Adipose tissue (tissue), 3 donors: ENCODE results near the gene RNASEH2A. TPM values are rescaled to one million over a fixed set of nuclear protein-coding genes. Genes with fewer than 3 reads are reported as not detected.
"Not testable (repeated sequence)": the region's sequence is repeated elsewhere in the genome, so short reads cannot be mapped to it uniquely, and the experiment has no call there.

ENCODE experiments used
- H3K27ac ChIP-seq: one replicate; pipeline ENCODE4 v1.5.1; 2013; ENCODE audit warnings: low read depth, low read length
- WGBS, 3 donors: extraction: QIAGEN DNeasy Blood & Tissue Kit; methylation state at CpG; one replicate each; pipeline ENCODE4 v1.1.7; 2013; 5-methylcytosine and 5-hydroxymethylcytosine counted together
- polyA plus RNA-seq, 3 donors: library from polyadenylated mRNA; stranded (reverse); fragments of 200-250 nt; gene quantifications; one replicate each; pipeline ENCODE4 v1.2.3, GENCODE V29; 2013
- donor health status: healthy with polysubstance abuse.
- donor health status: Bipolar disorder and iron deficiency.
- donor health status: healthy.

Gene RNASEH2A
- polyA plus RNA-seq, 3 donors, result 3.3 to 6.4 (median 5.6) TPM

GRCh38 chr19:12802267-12803106, 3.9 kb upstream of the RNASEH2A start:
- no peak overlapping the region for H3K27ac ChIP-seq
- WGBS, 3 donors, result 33 to 48% (median 40%) methylated on average over 22 of the region's 22 CpGs

- 91 to 94% (median 93%) methylated on average over 26 of the region's 26 CpGs for WGBS, 3 donors
- H3K27ac ChIP-seq, result no peak overlapping the region
Measured at GRCh38 chr19:12804051-12804450, 2.3 kb upstream of the RNASEH2A start.

GRCh38 chr19:12815088-12815487, 8.7 kb downstream of the RNASEH2A start:
- WGBS, 3 donors, result 89 to 92% (median 92%) methylated on average over 7 of the region's 7 CpGs
- no peak overlapping the region for H3K27ac ChIP-seq

DNA sequence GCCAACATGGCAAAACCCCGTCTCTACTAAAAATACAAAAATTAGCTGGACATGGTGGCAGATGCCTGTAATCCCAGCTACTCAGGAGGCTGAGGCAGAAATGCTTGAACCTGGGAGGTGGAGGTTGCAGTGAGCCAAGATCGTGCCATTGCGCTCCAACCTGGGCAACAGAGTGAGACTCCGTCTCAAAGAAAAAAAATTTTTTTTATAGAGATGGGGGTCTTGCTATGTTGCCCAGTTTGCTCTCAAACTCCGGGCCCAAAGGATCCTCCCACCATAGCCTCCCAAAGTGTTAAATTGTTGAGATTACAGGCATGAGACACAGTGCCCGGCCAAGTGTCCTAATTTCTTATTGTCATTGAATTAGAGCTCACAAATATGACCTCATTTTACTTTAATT, 10.8 kb downstream of the RNASEH2A start:
- WGBS, 3 donors, result 91 to 97% (median 92%) methylated on average over 6 of the region's 6 CpGs
- H3K27ac ChIP-seq, result not testable (repeated sequence)

- WGBS, 3 donors, result 90 to 94% (median 93%) methylated on average over 11 of the region's 11 CpGs
- not testable (repeated sequence) for H3K27ac ChIP-seq
Measured at GRCh38 chr19:12817810-12818209, 11.4 kb downstream of the RNASEH2A start.

DNA sequence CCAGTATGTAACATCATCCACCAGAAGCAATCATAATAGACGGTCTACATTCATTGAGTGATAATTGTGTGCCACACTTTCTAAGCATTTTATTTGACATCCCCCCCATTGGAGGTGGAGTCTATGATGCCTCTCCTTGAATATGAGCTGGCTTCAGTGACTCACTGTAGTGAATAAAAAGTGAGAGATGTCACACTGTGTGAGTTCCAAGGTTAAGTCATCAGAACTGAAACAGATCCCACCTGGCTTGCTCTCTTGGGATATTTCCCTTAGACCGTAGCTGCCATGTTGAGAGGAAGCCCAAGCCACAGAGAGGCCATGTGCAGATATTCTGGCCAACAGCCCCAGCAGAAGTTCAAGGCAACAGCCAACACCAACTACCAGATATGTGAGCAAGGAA, 15.4 kb downstream of the RNASEH2A start:
- 86 to 93% (median 93%) methylated on average over 2 of the region's 2 CpGs for WGBS, 3 donors
- no peak overlapping the region for H3K27ac ChIP-seq

GRCh38 chr19:12825254-12826131, 19.1 kb downstream of the RNASEH2A start:
- H3K27ac ChIP-seq, result no peak overlapping the region
- 5 to 7% (median 6%) methylated on average over 40 to 46 of the region's 46 CpGs for WGBS, 3 donors

DNA sequence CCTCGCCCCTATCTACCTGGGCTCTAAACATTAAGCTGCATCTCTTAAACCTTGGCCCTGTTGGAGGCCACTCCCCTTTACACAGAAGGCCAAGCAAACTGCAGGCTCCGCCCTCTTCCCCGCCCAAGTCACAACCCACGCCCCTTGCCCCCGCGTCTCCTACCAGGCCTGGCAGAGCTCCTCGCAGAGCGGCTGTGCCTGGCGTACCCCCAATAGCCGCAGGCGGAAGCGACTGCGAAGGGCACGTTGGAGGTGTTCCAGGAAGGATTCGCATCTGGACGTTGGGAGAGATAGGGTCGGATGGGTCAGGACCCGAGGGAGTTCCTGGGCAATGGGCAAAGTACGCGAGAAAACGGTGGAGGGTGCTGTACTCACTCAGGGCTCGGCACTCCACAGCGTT, 22.1 kb downstream of the RNASEH2A start:
- WGBS, 3 donors, result 3 to 9% (median 8%) methylated on average over 23 of the region's 23 CpGs
- H3K27ac ChIP-seq, result no peak overlapping the region

DNA sequence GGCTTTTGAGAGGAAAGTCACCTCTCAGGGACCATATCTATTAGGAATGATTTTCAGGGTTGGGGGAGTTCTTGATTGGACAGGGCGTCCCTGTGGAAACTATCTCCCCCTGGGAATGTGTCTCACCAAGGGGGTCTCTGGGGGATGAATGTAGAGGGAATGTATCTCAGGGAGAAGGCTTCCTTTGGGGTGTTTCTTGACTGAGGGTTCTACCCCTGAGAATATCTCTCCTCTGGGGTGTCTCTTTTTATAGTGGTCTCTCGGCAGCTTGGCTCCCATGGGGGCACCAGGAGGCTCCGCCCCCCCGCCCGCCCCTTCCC, 27.0 kb downstream of the RNASEH2A start:
- no peak overlapping the region for H3K27ac ChIP-seq
- 1 to 2% (median 2%) methylated on average over 3 to 5 of the region's 5 CpGs for WGBS, 3 donors

- WGBS, 3 donors, result 1% methylated on average over 30 to 82 of the region's 87 CpGs
- no peak overlapping the region for H3K27ac ChIP-seq
Measured at GRCh38 chr19:12833738-12834565, 27.6 kb downstream of the RNASEH2A start.

GRCh38 chr19:12834566-12834943, 28.2 kb downstream of the RNASEH2A start, which contains the start of gene RTBDN:
Gene RTBDN (minus strand): TSS chr19:12834579. CDS start chr19:12829979, 4,600 bp downstream.
- WGBS, 3 donors, result 8 to 9% (median 8%) methylated on average over 20 of the region's 20 CpGs
- no peak within 1 kb of the TSS for H3K27ac ChIP-seq

DNA sequence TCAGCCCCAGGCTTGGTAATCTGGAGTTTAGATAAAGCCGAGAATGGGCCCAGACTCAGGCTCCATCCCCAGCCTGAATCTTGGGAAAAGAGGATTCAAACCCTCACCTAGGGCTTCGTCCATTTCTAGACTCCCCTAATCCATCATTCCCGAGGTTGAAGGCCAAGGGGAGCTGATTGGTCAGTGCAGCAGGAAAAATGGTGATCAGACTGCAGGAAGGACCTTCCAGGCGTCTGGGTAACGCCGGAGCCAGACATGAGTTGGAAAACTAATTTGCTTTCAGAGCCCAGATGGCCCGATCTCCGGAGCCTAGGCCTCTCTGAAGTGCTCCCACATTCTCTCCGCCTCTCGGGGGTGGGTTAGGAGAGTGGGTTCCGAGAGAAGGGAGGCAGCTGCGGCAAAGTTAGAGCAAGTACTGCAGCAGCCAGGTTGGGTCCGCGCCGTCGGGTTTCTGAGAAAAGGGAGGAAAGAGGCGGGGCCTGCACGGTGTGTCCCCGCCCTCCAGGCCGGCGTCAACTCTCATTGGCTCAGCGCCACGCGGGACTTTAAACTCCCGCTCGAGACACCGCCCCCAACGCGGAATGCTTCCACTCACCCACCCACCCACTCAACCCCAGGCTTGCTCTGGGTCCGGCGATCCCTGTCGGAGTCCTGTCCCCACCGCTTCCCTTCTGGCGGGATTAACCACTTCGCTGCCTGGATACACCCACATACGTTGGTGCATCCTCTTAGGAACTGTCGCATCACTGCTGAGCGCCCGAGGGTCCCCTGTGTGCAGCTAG, 28.8 kb downstream of the RNASEH2A start:
- 6 to 8% (median 6%) methylated on average over 39 of the region's 39 CpGs for WGBS, 3 donors
- no peak overlapping the region for H3K27ac ChIP-seq

DNA sequence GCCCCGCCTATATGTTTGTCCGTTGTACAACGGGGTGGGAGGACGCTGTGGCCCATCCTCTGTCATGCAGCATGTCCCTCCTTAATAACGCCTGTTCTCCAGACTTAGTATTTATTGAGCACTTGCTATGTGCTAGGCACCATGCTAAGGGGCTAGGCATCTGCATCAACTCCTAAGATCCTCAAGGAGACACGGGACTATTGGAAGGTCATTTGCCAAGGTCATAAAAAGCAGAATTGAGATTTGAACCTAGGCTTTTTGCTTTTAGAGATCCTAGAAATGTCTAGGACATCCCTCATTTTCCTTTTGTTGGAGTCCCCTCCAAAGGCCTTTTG, 30.1 kb downstream of the RNASEH2A start:
- H3K27ac ChIP-seq, result no peak overlapping the region
- 5% methylated on average over 6 of the region's 6 CpGs for whole genome bisulfite sequencing, 3 donors

DNA sequence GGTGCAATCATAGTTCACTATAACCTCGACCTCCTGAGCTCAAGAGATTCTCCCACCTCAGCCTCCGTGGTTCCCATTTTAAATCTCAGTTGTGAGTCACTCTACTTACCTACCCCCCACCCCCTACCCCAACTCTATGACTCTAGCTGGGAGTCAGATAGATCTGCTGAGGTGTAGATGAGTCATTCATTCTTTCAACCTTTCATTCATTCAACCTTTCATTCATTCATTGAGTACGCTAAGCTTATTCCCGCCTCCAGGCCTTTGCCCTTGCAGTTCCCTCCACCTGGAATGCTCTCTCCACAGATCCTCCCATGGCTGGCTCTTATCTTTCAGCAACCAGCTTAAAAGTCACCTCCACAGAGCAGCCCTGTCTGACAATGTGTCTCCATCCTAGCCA, 30.8 kb downstream of the RNASEH2A start:
- H3K27ac ChIP-seq, result no peak overlapping the region
- 71 to 84% (median 80%) methylated on average over 4 of the region's 4 CpGs for WGBS, 3 donors

GRCh38 chr19:12838182-12838885, 31.9 kb downstream of the RNASEH2A start, which contains the start of gene MAST1:
Gene MAST1 (plus strand): TSS chr19:12838515. CDS start chr19:12838573, 58 bp downstream.
- H3K27ac ChIP-seq, result no peak within 1 kb of the TSS
- 0 to 2% (median 2%) methylated on average over 37 to 68 of the region's 69 CpGs for WGBS, 3 donors

DNA sequence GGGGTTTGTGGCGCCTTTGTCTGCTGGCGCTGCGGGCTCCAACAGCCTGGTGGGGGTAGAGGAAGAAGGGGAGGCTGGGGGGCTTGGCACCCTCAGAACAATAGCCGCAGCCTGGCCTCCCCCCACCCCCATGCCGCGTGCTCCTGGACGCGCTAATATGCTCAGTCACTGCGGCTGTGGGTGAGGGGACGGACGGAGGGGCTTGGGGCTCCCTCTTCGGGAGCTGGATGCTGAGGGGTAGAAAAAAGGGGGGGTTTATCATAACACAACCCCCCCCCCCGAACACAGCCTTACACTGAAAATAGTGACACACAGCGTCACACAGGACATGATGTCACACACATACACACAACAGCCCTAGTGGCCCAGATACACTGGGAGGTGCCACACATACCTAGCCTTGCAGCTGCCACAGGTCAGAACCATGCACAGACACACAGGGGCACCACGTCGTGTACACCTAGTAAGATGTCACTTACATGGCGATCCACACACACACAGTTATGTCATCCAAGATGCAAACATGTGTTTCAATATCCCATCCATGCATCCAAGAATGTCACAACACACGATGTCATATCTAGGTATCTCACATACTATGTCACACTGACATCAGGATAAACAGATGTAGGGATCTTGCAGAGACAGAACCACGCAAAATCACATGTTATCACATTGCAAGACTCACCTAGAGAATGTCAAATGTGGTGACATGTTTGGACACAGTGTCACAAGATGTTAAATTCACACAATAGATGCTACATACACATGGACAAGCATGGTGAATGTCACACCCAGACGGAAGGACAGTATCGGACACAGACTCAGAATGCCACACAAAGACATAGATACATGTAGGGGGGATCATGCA, 32.7 kb downstream of the RNASEH2A start:
- 22 to 23% (median 23%) methylated on average over 18 to 21 of the region's 21 CpGs for WGBS, 3 donors
- H3K27ac ChIP-seq, result no peak overlapping the region
